Sciatic nerve (tissue), 2 donors: ENCODE measurements around the gene R3HDM4. TPM values are rescaled to one million over a fixed set of nuclear protein-coding genes. Genes with fewer than 3 reads are reported as not detected.

Experiments used
- ATAC-seq: fragments of 200-7000 bp; cut with Tn5 transposase; one replicate; pipeline ENCODE4 v1.9.1; 2020; ENCODE audit warnings: mild to moderate bottlenecking, moderate library complexity
- DNase-seq: peaks from one replicate; pipeline ENCODE4 v3.0.0-alpha.2; 2020; ENCODE audit warnings: low spot score
- intact Hi-C: fragments of 100-400 bp; cut with DNase I; formaldehyde crosslinking; loops from one replicate; pipeline ENCODE4 v1.14.2; 2022
- total RNA-seq: library from RNA; stranded (reverse); fragmentation: NEBNext Ultra II Directional; extraction: Animal tissue kit (Norgen Biotek cat#: 25700); gene quantifications from one replicate; pipeline ENCODE4 v1.2.1, GENCODE V29; 2021
- donor health status: DM: no; HTN: no; CAD: no.
- donor health status: DM: no; HTN: no; CAD: no.

The R3HDM4 gene
- total RNA-seq, 1 donor from 2014 or later = 48.9 TPM

DNA sequence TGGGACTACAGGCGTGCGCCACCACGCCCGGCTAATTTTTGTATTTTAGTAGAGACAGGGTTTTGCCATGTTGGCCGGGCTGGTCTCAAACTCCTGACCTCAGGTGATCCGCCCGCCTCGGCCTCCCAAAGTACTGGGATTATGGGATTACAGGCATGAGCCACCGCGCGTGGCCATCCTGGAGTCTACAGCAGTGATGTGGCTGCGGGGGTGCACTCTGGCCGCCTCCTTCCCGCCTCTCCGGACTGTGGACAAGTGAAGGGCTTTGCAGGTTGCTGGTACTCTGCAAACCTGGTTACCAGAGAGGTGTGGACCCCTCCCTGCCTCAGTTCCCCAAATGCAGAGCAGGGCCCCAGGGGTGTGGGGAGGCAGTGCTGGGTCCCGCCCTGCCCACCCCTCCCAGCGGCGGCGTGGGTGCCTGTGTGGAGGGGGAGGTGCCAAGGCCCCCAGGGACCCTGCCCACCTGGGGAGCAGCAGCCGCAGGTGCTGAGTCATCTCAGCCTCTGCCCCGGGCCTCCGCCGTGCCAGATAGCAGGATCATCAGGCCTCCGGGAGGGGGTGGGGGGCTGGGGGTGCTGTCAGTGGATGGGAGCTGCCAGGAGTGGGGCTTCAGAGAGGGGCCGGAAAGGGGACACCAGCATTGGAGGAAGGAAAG, 36.0 kb upstream of the R3HDM4 start:
- no peak for ATAC-seq
- no peak for DNase-seq
- intact Hi-C loops = no loop called here

DNA sequence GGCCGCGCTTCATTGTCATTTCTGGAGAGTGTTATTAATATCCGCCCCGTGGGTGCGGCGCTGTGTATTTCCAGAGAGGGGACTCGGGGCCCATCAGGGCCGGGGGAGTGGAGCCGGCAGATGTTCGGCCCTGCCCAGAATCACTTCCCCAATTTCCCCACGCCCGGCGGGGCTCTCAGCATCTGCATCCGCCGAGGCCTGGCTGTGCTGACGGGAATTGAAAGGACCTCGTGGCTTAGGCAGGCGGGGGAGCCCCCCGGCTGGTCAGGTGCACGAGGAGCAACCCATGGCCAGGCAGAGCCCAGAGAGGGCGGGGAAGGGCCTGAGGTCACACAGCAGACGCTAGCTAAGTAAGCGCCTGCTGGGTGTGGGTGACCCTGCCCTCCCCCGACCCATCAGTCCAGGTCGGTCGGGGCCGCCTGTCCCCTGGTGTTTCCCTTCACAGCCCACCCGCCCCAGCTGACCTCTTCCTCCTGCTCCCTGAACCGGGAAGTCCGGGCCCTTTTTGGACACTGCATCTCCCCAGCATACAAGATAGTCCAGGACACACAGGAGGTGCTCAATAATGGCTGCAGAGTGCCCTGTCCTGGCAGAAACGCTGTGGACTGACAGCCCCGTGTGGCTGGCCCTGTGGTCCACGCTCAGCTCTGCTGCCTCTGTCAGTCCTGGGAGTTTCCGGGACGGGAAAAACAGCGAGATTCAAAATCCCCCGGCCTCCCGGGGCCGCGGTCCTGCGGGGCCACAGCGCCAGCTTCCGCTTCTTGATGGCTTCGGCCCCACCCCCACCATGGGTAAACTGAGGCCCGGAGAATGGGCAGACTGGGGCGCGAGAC, 34.9 kb upstream of the R3HDM4 start:
- intact Hi-C loops = no loop called here
- peak; percentile 71 for ATAC-seq
- DNase-seq = peak; percentile 79

DNA sequence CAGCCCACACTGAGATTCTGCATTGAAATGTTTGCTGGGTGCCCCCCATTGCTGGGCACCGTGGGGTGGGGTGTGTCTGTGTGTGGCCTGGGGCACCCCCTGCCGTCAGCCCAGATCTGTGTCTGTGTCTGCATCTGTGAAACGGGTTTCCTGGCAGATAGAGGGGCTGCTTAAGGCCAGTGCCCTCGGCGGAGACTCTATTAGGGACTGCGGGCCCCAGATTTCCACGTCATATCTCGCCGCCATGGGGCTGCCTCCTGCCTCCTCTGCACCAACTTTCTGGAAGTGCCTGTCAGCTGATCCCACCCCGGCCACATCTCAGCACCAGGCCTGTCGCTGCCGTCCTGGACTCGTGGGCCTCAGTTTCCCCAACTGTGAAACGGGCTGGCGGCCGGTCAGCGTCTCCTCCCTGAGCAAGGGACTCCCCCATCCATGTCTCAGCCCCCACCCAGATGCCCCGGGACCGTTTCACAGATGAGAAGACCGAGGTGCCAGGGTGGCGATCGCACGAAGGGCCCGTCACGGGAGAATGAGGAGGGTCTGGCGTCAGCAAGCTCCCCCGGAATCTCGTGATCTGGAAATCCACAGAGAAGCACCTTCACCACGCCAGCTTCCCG, 34.2 kb upstream of the R3HDM4 start:
- no peak for DNase-seq
- intact Hi-C loops = no loop called here
- ATAC-seq = no peak

DNA sequence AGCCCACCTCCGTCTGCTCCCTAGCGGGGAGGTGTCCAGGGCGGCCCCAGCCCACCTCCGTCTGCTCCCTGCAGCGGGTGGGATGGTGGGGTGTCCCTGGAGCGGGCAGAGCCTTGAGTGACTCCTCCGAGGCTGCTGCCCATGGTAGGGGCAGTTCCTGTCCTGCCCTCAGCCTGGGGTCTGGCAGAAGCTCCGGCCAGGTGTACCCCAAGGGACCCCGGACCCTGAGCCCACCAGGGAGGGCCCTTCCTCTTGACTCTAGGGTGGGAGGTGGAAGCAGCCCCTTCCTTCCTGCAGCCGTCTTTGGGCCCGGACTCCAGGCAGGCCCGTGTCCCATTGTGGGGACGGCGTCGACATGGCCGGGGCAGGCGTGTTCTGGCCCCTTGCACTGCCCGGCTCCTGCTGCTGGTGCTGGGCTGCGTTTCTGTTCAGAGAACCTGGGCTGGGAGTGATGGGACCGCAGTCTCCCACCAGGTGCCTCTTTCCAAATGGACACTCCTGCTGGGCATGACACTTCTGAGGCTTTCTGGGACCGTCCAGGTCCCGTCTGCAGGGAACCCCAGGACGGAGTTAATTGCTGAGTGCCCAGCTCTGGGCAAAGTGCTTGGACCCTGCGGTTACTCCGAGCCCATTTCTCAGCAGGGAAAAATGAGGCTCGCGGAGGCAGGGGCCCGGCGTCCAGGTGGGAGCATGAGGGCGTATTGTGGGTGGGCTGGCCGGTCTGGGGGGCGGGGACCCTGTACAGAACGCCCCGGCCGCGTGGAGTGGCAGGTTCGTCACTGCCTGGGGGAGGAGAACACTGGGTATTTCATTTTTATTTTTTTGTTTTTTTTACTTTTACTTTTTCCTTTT, 32.6 kb upstream of the R3HDM4 start:
- intact Hi-C loops = no loop called here
- ATAC-seq = no peak
- no peak for DNase-seq

DNA sequence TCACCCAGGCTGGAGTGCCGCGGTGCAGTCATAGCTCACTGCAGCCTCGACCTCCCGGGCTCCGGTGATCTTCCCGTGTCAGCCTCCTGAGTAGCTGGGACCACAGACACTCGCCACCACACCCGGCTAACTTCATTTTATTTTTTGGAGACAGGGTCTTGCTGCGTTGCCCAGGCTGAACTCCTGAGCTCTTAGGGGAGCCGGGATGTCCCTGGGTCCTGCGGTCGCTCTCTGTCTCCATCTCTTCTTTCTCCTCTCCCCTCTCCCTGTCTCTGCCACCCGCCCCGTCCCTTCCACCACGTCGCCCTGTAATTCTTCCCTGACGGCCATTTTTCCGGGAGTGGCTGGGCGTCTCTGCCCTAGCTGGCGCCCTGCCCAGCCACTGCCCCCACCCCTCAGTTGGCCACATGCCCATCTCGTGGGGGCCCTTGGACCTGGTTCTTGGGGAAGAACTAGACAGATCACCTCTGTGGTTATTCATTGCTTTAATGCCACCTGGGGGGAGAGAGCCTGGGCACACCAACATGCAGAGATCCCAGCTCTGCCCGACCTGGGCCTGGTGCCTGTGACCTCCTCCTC, 31.7 kb upstream of the R3HDM4 start:
- intact Hi-C loops = no loop called here
- ATAC-seq (no peak), DNase-seq (no peak)

DNA sequence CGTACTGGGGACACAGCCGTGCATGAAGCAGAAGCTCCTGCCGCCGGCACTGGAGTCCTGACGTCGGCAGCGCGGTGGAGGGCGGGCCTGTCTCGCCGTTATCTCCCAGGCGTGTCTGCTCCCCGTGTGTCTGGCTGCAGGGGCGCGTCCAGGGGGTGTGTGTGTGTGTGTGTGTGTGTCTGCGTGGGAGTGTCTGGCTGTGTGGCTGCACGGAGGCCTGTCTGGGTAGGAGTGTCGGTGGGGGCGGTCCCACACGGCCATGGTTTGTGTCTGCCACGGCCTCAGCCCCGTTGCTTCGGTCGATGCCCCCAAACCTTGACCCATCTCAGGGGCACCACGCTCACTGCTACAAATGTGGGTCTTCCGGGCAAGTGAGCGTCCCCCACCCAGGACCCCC, 31.1 kb upstream of the R3HDM4 start:
- DNase-seq = no peak
- no peak for ATAC-seq
- intact Hi-C loops = no loop called here

DNA sequence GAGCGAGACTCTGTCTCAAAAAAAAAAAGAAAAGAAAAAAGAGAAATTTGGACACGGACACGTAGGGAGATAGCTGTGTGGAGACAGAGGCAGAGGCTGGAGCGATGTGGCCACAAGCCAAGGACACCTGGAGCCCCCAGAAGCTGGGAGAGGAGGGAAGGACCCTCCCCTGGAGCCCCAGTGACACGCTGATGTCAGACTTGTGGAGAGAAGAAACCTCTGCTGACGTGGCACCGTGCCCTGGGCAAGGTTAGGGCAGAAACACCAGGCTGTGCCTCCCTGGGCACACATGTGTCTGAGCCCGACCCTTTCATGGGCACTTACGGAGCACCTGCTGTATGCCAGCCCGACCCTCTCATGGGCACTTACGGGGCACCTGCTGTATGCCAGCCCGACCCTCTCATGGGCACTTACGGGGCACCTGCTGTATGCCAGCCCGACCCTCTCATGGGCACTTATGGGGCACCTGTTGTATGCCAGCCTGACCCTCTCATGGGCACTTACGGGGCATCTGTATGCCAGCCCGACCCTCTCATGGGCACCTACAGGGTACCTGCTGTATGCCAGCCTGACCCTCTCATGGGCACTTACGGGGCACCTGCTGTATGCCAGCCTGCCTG, 30.6 kb upstream of the R3HDM4 start:
- ATAC-seq (no peak), DNase-seq (no peak)
- intact Hi-C loops = no loop called here

DNA sequence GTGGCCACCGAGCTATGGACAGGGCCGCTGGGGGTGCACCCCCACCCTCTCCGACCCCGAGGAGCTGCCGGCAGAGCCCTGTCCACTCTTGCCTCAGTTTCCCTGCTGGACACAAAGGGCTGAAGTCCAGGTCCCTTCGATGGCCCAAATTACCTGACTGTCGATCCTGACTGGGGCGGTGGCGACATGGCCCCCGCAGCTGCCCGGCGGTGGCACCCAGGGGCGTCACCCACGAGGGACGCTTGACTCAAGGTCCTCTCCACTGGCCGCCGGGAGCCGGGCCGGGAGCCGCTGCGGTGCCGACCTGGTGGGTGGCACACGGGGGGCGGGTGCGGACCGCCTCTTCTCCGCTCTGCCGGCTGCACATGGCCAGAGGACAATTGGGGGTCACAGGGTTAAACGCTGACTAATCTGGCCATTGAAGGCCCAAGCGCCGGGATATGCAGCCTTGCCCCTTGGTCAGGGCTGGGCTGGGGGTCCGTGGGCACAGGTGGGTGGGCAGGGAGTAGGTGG, 29.2 kb upstream of the R3HDM4 start:
- ATAC-seq = no peak
- no peak for DNase-seq
- intact Hi-C loops = no loop called here

DNA sequence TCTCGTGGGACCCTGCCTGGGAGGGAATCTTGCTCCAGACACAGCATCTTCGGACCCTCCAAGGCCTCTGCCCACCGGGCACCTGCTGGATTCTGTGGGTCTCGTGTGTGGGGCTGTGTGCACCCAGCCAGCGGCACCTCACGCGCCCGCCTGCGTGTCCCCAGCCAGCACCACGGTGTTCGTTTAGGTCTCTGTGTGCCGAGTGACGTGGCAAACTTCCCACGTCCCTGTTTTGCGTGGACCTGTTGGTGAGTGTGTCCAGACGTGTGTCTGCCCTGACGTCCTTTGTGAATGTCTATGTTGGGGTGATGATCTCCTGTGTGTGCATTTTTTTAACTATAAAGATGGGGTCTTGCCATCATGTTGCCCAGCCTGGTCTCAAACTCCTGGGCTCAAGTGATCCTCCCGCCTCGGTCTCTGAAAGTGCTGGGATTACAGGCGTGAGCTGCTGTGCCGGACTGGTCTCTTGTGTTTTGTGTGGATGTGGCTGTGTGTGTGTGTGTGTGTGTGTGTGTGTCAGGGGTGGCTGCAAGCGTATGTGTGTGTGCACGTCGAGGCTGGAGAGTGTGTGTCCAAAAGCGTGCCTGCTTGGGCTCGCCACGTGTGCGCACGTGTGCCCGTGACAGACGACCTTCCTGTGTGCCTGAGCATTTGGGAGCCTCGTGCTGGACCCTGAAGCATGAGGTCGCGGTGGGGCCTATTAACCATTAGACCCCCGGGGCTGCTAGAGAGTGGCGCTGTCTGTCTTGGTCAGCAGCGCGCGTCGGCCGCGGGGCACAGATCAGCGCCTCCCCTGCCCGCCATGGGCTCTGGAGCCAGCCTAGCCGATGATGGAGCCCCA, 28.5 kb upstream of the R3HDM4 start:
- DNase-seq (no peak), ATAC-seq (no peak)
- intact Hi-C loops = no loop called here

DNA sequence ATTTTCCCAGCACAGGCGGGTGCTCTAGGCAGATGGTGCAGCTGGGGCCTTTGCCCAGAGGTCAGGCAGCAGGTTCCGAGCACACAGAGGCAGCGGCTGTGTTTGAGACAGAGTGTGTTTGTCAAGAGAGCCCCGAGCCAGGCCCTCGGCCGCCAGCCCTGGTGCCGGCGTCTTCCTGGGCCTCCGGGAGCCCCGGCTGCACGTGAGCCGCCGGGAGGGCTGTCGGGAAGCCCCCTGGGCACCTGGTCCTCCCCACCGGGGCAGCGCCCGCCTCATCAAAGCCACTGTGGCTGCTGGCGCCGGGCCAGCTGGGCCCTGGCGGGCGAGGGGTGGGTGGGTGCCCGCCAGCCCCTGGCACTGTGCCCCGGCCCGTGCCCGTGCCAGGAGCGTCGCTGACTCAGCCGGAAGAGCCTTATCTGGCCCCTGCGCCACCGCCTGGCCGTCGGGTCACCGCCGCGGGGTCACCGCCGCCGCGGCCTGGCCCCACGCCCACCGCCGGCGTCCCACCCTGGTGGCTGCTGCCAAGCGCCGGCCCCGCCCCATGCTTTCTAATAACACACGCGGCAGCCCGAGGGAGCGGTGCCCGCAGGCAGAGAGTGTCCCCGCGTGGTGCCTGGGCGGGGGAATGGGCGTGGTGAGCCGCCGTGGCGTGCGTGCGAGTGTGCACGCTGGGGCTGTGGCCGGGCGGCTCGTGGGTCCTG, 27.7 kb upstream of the R3HDM4 start:
- peak; percentile 80 for DNase-seq
- intact Hi-C loops = no loop called here
- ATAC-seq = peak; percentile 83

DNA sequence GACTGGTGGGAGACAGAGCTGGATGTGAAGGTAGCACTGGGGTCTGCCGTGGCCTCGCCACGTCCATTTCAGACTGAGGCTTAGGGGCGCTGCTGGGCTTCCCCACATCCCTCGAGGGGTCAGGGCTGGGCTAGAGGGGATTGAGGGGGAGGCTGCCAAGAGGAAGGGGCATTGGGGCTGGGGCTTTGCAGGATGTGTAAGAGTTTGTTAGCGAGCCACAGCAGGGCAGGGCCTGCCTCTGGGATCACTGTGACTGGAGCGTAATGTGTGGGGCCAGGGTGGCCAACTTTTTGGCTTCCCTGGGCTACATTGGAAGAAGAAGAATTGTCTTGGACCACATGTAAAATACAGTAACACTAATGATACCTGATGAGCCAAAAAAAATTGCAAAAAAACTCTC, 26.9 kb upstream of the R3HDM4 start:
- ATAC-seq (no peak), DNase-seq (no peak)
- intact Hi-C loops = loop anchor here (5.0 kb wide), 1 partner anchor 297 kb away; the partner anchor contains the start of gene CBARP

DNA sequence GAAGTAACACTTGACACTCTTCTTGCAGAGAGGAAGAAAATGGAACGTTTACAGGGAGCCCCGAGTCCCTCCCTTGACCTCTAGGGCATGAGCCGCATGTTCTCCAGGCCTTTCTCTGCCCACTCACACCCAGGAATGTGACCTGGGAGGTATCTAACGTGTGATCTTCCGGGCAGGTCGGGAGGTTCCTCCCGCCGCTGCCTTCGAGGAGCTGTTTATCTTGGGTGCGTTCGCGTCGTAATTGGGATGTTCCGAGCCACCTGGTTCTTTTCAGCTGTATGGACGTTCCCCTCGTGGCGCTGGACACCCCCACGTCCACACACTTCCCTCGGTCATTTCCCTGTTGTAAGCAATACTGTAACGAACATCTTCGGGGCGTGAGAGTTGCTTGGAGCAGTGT, 26.4 kb upstream of the R3HDM4 start:
- intact Hi-C loops = loop anchor here (5.0 kb wide), 1 partner anchor 298 kb away; the partner anchor contains the start of gene CBARP
- no peak for ATAC-seq

DNA sequence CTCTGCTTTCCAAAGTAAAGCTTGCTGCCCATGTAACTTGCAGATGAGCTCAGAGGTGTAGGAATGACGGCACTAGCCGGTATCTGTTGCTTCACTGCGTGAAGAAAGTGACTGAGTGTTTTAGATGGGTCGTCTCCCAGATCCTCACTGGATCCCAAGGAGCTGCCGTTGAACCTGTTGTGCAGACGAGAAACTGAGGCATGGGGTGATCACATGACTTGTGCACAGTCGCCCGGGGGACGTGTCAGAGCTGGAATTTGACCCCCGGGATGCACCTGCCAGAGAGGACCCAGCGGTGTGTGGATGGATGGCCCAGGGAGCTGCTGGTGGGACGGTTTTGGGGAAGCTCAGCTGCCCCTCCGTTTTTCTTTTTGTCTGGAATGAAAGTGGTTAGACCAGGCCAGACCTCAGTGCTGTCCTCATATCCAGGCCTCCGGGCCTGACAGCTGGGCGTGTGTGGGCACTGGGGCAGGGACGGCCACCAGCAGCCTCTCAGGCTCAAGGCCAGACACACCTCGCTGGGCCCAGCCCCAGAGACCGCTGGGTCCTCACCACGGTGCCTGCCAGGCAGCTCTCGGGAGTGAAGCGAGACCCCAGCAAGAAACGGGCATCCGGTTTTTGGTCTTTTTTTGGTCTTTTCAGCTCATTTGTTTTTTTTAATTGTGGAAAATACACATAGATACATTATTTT, 25.4 kb upstream of the R3HDM4 start:
- no peak for DNase-seq
- no peak for ATAC-seq
- intact Hi-C loops = loop anchor here (5.0 kb wide), 1 partner anchor 299 kb away; the partner anchor contains the start of gene CBARP

More for the DNA sequence above, 26.4 kb upstream of the R3HDM4 start:
- no peak for DNase-seq

DNA sequence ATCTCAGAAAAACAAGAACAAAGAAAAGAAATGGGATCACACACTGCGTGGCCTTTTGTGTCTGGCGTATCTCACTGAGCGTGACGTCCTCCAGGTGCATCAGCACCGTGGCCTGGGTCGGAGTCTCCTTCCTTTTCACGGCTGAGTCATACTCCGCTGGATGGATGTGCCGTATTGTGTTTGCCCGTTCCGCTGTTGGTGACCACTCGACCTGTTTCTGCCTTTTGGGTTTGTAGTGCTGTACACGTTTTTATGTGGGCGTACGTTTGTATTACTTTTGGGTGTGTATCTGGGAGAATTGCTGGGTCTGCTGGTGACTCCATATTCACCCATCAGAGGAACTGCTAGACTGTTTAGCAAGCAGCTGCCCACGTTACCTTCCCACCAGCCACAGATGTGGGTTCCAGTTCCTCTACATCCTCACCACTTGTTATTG, 24.3 kb upstream of the R3HDM4 start:
- DNase-seq = no peak
- intact Hi-C loops = loop anchor here (5.0 kb wide), 1 partner anchor 300 kb away; the partner anchor contains the start of gene CBARP
- no peak for ATAC-seq

DNA sequence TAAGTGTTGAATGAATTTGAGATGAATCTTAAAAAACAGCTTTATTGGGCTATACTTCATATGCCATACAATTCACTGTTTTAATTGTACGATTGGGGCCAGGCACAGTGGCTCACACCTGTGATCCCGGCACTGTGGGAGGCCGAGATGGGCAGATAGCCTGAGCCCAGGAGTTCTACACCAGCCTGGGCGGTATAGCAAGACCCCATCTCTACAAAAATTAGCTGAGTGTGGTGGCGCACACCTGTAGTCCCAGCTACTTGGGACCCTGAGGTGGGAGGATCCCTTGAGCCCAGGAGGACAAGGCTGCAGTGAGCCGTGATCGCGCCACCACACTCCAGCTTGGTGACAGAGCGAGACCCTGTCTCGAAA, 23.1 kb upstream of the R3HDM4 start:
- DNase-seq (no peak), ATAC-seq (no peak)
- intact Hi-C loops = loop anchor here (5.0 kb wide), 1 partner anchor 301 kb away; the partner anchor contains the start of gene CBARP
